KBM-7 (cell line): ENCODE results near the gene PRM1.

Experiments used
- DNase-seq: peaks from one replicate; pipeline ENCODE4 v3.0.0-alpha.2; 2015
- in situ Hi-C: fragments of 300-500 bp; cut with MboI; formaldehyde crosslinking; loops from 2 replicates; pipeline ENCODE4 v1.14.3; 2020; ENCODE audit warnings: low sequenced_read_pairs, low pct_unique_long_range_greater_than_20kb, mixed read lengths

Gene PRM1

GRCh38 chr16:11245988-11246387 lies 35.1 kb downstream of the PRM1 start:
- in situ Hi-C loops: no loop called here
- no peak for DNase-seq

GRCh38 chr16:11245222-11245737 lies 35.9 kb downstream of the PRM1 start:
- in situ Hi-C loops: no loop called here
- no peak for DNase-seq

- DNase-seq: no peak
- in situ Hi-C loops: no loop called here
Measured at GRCh38 chr16:11242658-11243057, 38.5 kb downstream of the PRM1 start.

- DNase-seq: no peak
- in situ Hi-C loops: no loop called here
Measured at GRCh38 chr16:11241480-11242204, 39.5 kb downstream of the PRM1 start.

GRCh38 chr16:11240636-11241473 lies 40.3 kb downstream of the PRM1 start:
- in situ Hi-C loops: no loop called here
- DNase-seq: peak; percentile 55

GRCh38 chr16:11239644-11240632 lies 41.2 kb downstream of the PRM1 start:
- in situ Hi-C loops: no loop called here
- no peak for DNase-seq

GRCh38 chr16:11238272-11239202 lies 42.6 kb downstream of the PRM1 start:
- in situ Hi-C loops: no loop called here
- no peak for DNase-seq

- no peak for DNase-seq
- in situ Hi-C loops: no loop called here
Measured at GRCh38 chr16:11236461-11237254, 44.5 kb downstream of the PRM1 start.

GRCh38 chr16:11235703-11235991 lies 45.5 kb downstream of the PRM1 start:
- in situ Hi-C loops: no loop called here
- DNase-seq: no peak

- DNase-seq: no peak
- in situ Hi-C loops: no loop called here
Measured at GRCh38 chr16:11234884-11235702, 46.0 kb downstream of the PRM1 start.

- peak; percentile 73 for DNase-seq
- in situ Hi-C loops: no loop called here
Measured at GRCh38 chr16:11233727-11234376, 47.3 kb downstream of the PRM1 start.

GRCh38 chr16:11232852-11233726 lies 48.0 kb downstream of the PRM1 start:
- DNase-seq: peak; percentile 91
- in situ Hi-C loops: no loop called here

- DNase-seq: no peak
- in situ Hi-C loops: no loop called here
Measured at GRCh38 chr16:11232302-11232851, 48.8 kb downstream of the PRM1 start.

GRCh38 chr16:11231367-11231970 lies 49.7 kb downstream of the PRM1 start:
- in situ Hi-C loops: no loop called here

More at GRCh38 chr16:11231367-11231970, 49.7 kb downstream of the PRM1 start:
- no peak for DNase-seq
